Neuronal stem cell (in vitro differentiated cells): Measurements from ENCODE around the gene KCNK2.

ENCODE experiments used
- DNase-seq: peaks from one replicate; pipeline ENCODE4 v3.0.0-alpha.2; 2013; ENCODE audit warnings: low spot score
- H2AFZ ChIP-seq: one replicate; pipeline ENCODE4 v1.6.1; 2013; ENCODE audit warnings: mild to moderate bottlenecking, low read length, inconsistent platforms
- H2AK5ac ChIP-seq: 2 replicates; pipeline ENCODE4 v1.6.1; 2013; ENCODE audit warnings: low read depth, mild to moderate bottlenecking, inconsistent platforms, low read length, moderate library complexity, mixed read lengths
- H2BK120ac ChIP-seq: 2 replicates; pipeline ENCODE4 v1.6.1; 2013; ENCODE audit warnings: low read depth, mild to moderate bottlenecking, inconsistent platforms, low read length, moderate library complexity, mixed read lengths
- H2BK12ac ChIP-seq: one replicate; pipeline ENCODE4 v1.6.1; 2013; ENCODE audit warnings: low read length, inconsistent platforms
- H2BK15ac ChIP-seq: 2 replicates; pipeline ENCODE4 v1.6.1; 2013; ENCODE audit warnings: mild to moderate bottlenecking, low read length, inconsistent platforms, mixed read lengths
- H2BK5ac ChIP-seq: one replicate; pipeline ENCODE4 v1.6.1; 2013; ENCODE audit warnings: inconsistent platforms, mild to moderate bottlenecking, low read length, moderate library complexity
- H3K14ac ChIP-seq: one replicate; pipeline ENCODE4 v1.6.1; 2013; ENCODE audit warnings: low read length, inconsistent platforms
- H3K18ac ChIP-seq: 2 replicates; pipeline ENCODE4 v1.6.1; 2013; ENCODE audit warnings: low read length, inconsistent platforms
- H3K23ac ChIP-seq: 2 replicates; pipeline ENCODE4 v1.6.1; 2013; ENCODE audit warnings: low read depth, mild to moderate bottlenecking, mixed read lengths, low read length, inconsistent platforms; ENCODE audit not compliant: poor library complexity
- H3K27ac ChIP-seq: replicated peaks from 3 replicates; pipeline ENCODE4 v1.5.1; 2013; ENCODE audit warnings: low read length, inconsistent platforms
- H3K27me3 ChIP-seq, 3 experiments: 2 replicates each; pipeline ENCODE4 v1.6.1; 2013; ENCODE audit warnings: low read length in 3 of 3, mild to moderate bottlenecking in 2 of 3, inconsistent platforms in 1 of 3, low read depth in 1 of 3, mixed read lengths in 1 of 3, moderate library complexity in 1 of 3; ENCODE audit not compliant: control insufficient read depth in 3 of 3, insufficient read depth in 3 of 3
- H3K36me3 ChIP-seq, 2 donors: replicated peaks in 1 of 2; 2 replicates each; pipeline ENCODE4 v1.6.1; 2013; ENCODE audit warnings: low read length in 2 of 2; ENCODE audit not compliant: control insufficient read depth in 2 of 2, insufficient read depth in 2 of 2
- H3K4ac ChIP-seq: 2 replicates; pipeline ENCODE4 v1.6.1; 2013; ENCODE audit warnings: inconsistent platforms, mild to moderate bottlenecking, low read length, moderate library complexity
- H3K4me1 ChIP-seq, 2 donors: 1 replicate in 1 of 2; 2 replicates in 1 of 2; pipeline ENCODE4 v1.6.1; 2013; ENCODE audit warnings: low read length in 2 of 2, low read depth in 1 of 2; ENCODE audit not compliant: control insufficient read depth in 2 of 2, insufficient read depth in 1 of 2
- H3K4me2 ChIP-seq: one replicate; pipeline ENCODE4 v1.6.1; 2013; ENCODE audit warnings: mild to moderate bottlenecking, low read length, inconsistent platforms; ENCODE audit not compliant: insufficient read depth, poor library complexity, severe bottlenecking
- H3K4me3 ChIP-seq, 2 donors: 2 replicates each; pipeline ENCODE4 v1.5.1; 2013; ENCODE audit warnings: low read length in 2 of 2, mild to moderate bottlenecking in 2 of 2, inconsistent platforms in 1 of 2, moderate library complexity in 1 of 2
- H3K79me1 ChIP-seq: one replicate; pipeline ENCODE4 v1.6.1; 2013; ENCODE audit warnings: low read depth, mild to moderate bottlenecking, inconsistent platforms, low read length, moderate library complexity
- H3K9ac ChIP-seq: one replicate; pipeline ENCODE4 v1.6.1; 2013; ENCODE audit warnings: mild to moderate bottlenecking, low read depth, low read length, inconsistent platforms; ENCODE audit not compliant: poor library complexity
- H3K9me3 ChIP-seq, 2 donors: replicated peaks in 1 of 2; 2 replicates each; pipeline versions ENCODE3 to v1.6.1; 2013; ENCODE audit warnings: low read length in 2 of 2, mild to moderate bottlenecking in 2 of 2, inconsistent platforms in 1 of 2, low read depth in 1 of 2, mixed read lengths in 1 of 2, moderate library complexity in 1 of 2; ENCODE audit not compliant: control insufficient read depth in 2 of 2, insufficient read depth in 1 of 2
- H4K8ac ChIP-seq: one replicate; pipeline ENCODE4 v1.6.1; 2013; ENCODE audit warnings: low read depth, mild to moderate bottlenecking, inconsistent platforms, low read length, moderate library complexity
- H4K91ac ChIP-seq: one replicate; pipeline ENCODE4 v1.6.1; 2013; ENCODE audit warnings: low read length, low read depth, mild to moderate bottlenecking, inconsistent platforms; ENCODE audit not compliant: poor library complexity
- WGBS, 2 donors: extraction: QIAGEN DNeasy Blood & Tissue Kit; methylation state at CpG; one replicate each; pipeline ENCODE4 v1.1.7; 2013; ENCODE audit warnings: missing lambda C conversion rate in 2 of 2, mixed read lengths in 1 of 2; ENCODE audit not compliant: insufficient read length in 2 of 2, insufficient replicate concordance in 1 of 2; ENCODE audit errors: extremely low coverage in 2 of 2; 5-methylcytosine and 5-hydroxymethylcytosine counted together

The KCNK2 gene

DNA sequence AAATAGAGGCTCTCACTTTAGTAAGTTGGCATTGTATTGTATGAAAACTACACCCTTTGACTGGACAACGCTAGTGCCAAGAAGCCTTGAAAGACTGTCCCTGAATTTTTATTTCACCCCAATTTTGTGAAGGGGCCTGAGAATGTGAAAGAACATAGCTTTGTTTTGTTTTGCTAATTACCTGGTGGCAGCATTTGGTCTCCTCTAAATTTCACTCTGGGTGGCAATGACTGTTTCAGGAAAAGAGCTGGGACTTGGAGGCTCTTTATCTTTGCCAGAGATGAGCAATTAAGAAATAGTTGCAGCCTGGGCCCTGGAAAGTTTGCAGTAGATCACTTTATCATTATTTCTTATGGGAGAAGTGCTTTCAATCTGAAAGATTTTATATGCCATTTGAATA is 117.6 kb downstream of the KCNK2 start:
- H3K23ac ChIP-seq, result no peak overlapping the region
- WGBS, 2 donors, result no CpG with 5 or more reads among the region's 1 CpG
- no peak overlapping the region for H3K4ac ChIP-seq
- H3K9ac ChIP-seq, result no peak overlapping the region
- H2BK5ac ChIP-seq, result no peak overlapping the region
- H3K9me3 ChIP-seq, result no peaks in the 10 kb centered on the region
- H3K27ac ChIP-seq, result no peak overlapping the region
- H3K4me1 ChIP-seq, result peaks cover 0 to 3% of the 10 kb centered on the region in 2 donors
- H2BK15ac ChIP-seq, result no peak overlapping the region
- no peak overlapping the region for H3K4me2 ChIP-seq
- no peak overlapping the region for H2AK5ac ChIP-seq
- no peak overlapping the region for H2BK120ac ChIP-seq
- H3K36me3 ChIP-seq, result no peaks in the 10 kb centered on the region
- H2BK12ac ChIP-seq, result no peak overlapping the region
- no peaks in the 10 kb centered on the region for H3K79me1 ChIP-seq
- H3K4me3 ChIP-seq, result no peak overlapping the region
- no peak for DNase-seq
- H3K27me3 ChIP-seq, result no peaks in the 10 kb centered on the region
- H2AFZ ChIP-seq, result no peak overlapping the region
- no peak overlapping the region for H4K91ac ChIP-seq
- H3K18ac ChIP-seq, result no peak overlapping the region
- H4K8ac ChIP-seq, result no peak overlapping the region
- no peak overlapping the region for H3K14ac ChIP-seq

DNA sequence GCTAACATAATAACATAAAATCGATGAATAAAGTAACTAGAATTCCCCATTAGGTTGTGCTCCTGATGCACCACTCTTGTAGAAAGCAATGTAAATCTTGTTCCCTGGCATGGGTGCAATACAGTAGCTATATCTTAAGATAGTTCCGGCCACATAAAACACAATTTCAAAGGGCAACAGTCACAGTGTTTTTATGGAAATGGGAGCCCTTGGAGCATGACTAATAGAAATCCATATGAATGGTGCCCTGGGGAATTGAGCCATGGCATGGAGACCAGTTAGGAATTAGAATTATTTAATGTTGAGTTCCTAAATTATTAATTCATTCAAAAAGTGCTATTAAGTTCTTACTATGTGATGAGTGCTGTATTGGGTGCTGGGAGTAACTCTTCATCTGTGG is 118.7 kb downstream of the KCNK2 start:
- Histone ChIP-seq H2BK120ac (no peak overlapping the region), H2BK5ac (no peak overlapping the region), H3K36me3 (no peaks in the 10 kb centered on the region), H3K9ac (no peak overlapping the region), H3K4me2 (no peak overlapping the region), H3K9me3 (no peaks in the 10 kb centered on the region), H3K4me3 (no peak overlapping the region), H3K27me3 (no peaks in the 10 kb centered on the region), H3K4me1 (peaks cover 0 to 3% of the 10 kb centered on the region in 2 donors), H3K14ac (no peak overlapping the region), H2BK12ac (no peak overlapping the region), H3K27ac (no peak overlapping the region), H4K91ac (no peak overlapping the region), H2AFZ (no peak overlapping the region), H2BK15ac (no peak overlapping the region), H3K79me1 (no peaks in the 10 kb centered on the region), H3K4ac (no peak overlapping the region), H2AK5ac (no peak overlapping the region), H3K23ac (no peak overlapping the region), H3K18ac (no peak overlapping the region), H4K8ac (no peak overlapping the region)
- WGBS, 2 donors, result no CpG with 5 or more reads among the region's 2 CpGs
- DNase-seq, result no peak

DNA sequence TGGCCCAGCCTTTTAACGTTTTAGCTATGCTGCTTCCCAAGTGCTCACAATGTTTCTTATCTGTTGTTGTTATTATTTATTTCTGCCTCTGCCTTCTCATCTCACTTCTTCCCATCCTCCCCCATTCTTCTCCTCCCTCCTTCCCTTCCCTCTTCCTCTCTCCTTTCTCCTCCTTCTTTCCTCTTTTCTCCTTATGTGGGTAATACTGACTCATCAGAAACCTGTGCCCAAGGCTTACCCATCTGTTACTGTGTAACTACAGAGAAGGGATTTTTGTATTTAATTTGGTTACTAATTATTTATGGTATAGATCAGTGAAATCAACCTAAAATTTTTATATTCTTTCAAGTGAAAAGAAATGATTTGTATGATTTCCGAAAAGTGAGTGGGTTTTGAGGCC is 120.3 kb downstream of the KCNK2 start:
- no CpG with 5 or more reads among the region's 2 CpGs for WGBS, 2 donors

DNA sequence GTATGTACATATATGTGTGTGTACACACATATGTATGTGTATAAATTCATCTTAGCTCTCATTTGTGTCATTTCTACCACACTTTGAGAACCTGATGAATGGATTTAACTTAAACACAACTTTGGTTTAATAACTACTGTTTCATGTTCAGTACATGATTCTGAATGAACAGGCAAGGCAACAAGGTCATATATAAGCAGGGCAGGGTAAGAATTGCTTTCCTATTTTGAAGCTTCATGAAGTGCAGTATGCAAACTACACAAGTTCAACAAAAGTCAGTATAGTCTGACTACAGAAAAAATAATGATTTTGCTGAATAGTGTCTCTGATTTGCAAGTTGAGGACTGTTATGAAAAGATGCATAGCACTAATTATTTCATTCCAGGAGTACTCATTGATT is 127.6 kb downstream of the KCNK2 start:
- H3K27ac ChIP-seq, result no peak overlapping the region
- no peak overlapping the region for H2AK5ac ChIP-seq
- no peak overlapping the region for H3K23ac ChIP-seq
- H3K4me1 ChIP-seq, result peaks cover 0 to 2% of the 10 kb centered on the region in 2 donors
- no peak overlapping the region for H2BK120ac ChIP-seq
- H2BK15ac ChIP-seq, result no peak overlapping the region
- H3K9me3 ChIP-seq, result peaks cover 0 to 2% of the 10 kb centered on the region in 2 donors
- H3K9ac ChIP-seq, result no peak overlapping the region
- no peak overlapping the region for H4K8ac ChIP-seq
- no peak overlapping the region for H3K4me3 ChIP-seq
- no peak for DNase-seq
- H3K79me1 ChIP-seq, result no peaks in the 10 kb centered on the region
- no peak overlapping the region for H2AFZ ChIP-seq
- no peak overlapping the region for H3K18ac ChIP-seq
- no peak overlapping the region for H3K4me2 ChIP-seq
- no peak overlapping the region for H2BK5ac ChIP-seq
- no peak overlapping the region for H2BK12ac ChIP-seq
- H4K91ac ChIP-seq, result no peak overlapping the region
- H3K14ac ChIP-seq, result no peak overlapping the region
- no peaks in the 10 kb centered on the region for H3K27me3 ChIP-seq
- H3K4ac ChIP-seq, result no peak overlapping the region
- H3K36me3 ChIP-seq, result no peaks in the 10 kb centered on the region

More for the DNA sequence above, 120.3 kb downstream of the KCNK2 start:
- Histone ChIP-seq H2BK12ac (no peak overlapping the region), H4K8ac (no peak overlapping the region), H3K27ac (no peak overlapping the region), H3K4me3 (no peak overlapping the region), H3K9me3 (no peaks in the 10 kb centered on the region), H3K18ac (no peak overlapping the region), H3K4me1 (peaks cover 0 to 3% of the 10 kb centered on the region in 2 donors), H2BK120ac (no peak overlapping the region), H2BK15ac (no peak overlapping the region), H3K79me1 (no peaks in the 10 kb centered on the region), H2BK5ac (no peak overlapping the region), H2AFZ (no peak overlapping the region), H2AK5ac (no peak overlapping the region), H3K4ac (no peak overlapping the region), H4K91ac (no peak overlapping the region), H3K9ac (no peak overlapping the region), H3K23ac (no peak overlapping the region), H3K27me3 (no peaks in the 10 kb centered on the region), H3K36me3 (no peaks in the 10 kb centered on the region), H3K4me2 (no peak overlapping the region), H3K14ac (no peak overlapping the region)
- DNase-seq, result no peak
